ENCODE measurements around the gene DLG1. TPM values are rescaled to one million over a fixed set of nuclear protein-coding genes. Genes with fewer than 3 reads are reported as not detected.
A peak's percentile ranks its signal among the peaks of the same experiment; 100 is the strongest.
"Not testable (repeated sequence)": the region's sequence is repeated elsewhere in the genome, so short reads cannot be mapped to it uniquely, and the experiment has no call there.

Gene DLG1
- polyA plus RNA-seq, 5 donors = 58.6 to 102 (median 91.3) TPM

DNA sequence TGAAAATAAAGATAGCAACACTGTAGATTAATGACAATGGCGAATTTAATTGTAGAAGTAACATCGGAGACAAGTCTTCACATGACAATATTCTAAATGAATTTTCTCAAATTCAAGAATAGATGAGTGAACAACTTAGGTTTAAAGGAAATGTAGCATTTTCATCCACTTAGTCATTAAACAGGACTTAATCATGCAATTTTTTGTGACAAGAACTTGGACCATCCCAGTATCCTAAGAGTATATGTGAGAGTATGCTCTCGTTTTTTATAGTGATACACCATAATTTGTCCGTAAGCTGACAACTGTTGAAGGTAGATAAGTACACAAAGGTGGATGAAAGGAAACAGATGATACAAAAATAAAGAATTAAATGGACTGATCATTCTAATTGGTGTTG is 81.5 kb downstream of the DLG1 start:
- no peak for DNase-seq

DNA sequence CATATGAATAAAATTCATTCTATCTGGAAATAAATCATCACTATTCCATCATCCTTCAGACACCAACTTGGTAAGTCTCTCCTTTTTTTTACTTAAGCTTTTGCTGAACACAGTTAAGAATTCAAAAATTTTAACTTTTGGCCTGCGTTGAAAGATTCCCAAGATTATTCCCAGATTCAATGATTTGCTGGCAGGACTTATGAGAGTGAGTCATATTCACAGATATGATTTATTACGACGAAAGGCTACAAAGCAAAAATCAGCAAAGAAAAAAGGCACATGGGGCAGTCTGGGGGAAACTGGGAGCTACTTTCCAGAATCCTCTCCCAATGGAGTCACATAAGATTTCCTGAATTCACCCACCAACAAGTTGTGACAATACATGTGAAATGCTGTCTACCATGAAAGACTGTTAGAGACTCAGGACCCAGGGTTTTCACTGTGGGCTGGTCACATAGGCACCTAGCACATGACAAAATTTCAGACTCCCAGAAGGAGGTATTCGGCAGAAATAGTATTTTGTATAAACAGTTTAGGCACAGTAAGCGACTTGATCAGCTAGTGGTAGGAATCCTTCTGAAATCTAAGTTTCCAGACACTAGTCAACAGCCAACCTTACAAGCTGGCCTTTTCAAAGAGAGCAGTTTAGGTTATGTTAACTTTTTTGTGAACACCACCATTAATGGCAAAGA is 82.1 kb downstream of the DLG1 start:
- DNase-seq = no peak

DNA sequence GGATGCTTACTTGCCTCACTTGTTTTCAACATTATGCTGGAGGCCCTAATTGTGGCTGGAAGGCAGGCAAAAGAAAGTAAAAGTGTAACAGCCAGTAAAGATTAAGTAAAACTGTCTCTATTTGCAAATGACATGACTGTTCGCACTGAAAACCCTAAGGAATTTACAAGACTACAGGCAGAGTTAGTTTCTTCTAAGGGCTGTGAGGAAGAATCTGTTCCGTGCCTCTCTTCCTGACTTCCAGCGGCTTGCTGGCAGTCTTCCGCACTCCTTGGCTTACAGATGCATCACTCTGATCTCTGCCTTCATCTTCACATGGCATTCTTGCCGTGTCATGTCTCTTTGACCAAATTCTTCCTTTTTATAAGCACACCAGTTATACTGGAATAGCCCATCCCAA is 86.1 kb downstream of the DLG1 start:
- DNase-seq = no peak

DNA sequence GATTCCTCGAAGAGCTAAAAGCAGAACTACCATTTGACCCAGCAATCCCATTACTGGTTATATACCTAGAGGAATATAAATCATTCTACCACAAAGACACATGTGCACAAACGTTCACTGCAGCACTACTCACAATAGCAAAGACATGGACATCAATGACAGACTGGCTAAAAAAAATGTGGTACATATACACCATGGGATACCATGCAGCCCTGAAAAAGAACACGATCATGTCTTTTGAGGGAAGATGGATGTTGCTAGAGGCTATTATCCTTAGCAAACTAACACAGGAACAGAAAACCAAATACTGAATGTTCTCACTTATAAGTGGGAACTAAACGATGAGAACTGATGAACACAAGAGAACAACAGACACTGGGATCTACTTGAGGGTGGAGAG is 86.7 kb downstream of the DLG1 start:
- not testable (repeated sequence) for DNase-seq

DNA sequence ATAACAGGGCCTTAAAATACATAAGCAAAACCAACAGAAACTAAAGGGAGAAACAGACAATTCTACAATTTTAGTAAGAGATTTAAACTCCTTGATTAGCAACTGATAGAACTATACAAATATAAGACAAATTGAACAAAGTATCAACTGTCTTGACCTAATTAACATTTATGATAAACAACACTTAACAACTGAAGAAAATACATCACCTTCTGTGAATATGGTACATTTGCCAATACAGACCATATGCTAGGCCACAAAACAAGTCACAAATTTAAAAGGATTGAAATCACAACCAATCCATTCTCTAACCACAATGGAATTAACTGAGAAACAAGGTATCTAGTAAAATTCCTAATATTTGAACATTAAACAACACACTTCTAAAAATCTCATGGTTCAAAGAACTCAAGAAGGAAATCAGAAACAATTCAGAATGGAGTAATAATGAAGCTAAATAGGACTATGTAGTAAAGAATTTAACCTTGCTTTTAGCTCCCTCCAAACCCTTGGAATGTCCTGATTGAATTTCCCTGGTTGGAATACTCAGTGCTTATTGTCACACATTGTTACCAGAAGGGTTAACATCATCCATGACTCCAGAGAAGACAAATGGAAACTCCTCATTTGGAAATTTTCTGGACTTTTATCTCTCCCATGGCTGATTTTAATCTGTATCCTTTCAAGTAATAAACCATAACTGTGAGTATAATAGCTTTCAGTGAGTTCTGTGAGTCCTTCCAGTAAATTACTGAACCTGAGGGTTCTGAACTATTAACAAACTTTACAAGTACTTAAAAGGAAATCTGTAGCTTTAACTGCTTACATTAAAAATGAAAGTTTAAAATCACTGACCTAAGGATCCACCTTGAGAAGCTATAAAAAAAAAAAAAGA is 88.8 kb downstream of the DLG1 start:
- no peak for DNase-seq

DNA sequence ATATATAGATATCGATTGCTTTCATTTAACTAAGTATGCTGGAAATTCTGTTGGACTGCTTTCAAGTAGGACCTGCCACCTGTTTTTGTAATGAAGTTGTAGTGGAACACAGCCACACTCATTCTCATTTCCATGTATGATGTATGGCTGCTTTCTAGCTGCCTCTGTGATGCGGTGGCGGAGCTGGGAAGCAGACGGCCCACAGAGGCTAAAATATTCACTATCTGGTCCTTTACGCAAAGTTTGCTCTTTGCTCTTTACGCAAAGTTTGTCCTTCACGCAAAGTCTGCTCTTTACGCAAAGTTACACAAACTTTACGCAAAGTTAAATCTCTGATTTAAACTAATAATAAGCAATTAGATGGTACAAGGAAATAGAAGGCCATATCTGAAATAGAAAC is 91.5 kb downstream of the DLG1 start:
- DNase-seq = no peak

DNA sequence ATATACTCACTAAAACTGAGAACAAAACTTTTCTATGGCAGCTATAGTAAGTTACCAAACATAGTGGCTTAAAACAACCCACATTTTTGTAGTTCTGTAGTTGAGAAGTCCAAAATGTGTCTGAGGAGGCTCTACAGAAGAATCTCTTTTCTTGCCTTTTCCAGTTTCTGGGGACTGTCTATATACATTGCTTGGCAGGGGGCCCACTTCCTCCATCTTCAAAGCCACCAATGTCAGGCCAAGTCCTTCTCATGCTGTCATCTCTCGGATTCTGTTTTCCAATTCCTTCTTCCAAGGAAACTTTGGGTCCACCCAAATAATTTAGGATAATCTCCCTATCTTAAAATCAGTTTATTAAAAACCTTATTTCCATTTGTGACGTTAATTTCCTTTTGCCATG is 92.7 kb downstream of the DLG1 start:
- no peak for DNase-seq

DNA sequence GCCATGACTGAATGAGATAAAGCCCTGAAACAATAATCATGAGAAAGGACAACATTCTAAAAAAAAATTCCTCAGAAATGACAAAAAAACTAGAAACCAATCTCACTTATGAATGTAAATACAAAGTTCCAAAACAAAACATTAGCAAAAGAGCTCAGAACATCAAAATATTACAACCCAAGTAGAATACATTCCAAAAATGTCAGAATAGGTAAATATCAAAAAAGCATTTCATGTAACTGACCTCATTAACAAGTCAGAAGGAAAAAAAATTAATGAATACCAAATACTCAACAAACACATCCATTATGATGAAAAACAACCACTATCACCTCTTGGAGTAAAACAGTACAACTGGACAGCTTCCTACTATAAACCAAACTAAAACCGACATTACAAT is 93.1 kb downstream of the DLG1 start:
- no peak for DNase-seq

DNA sequence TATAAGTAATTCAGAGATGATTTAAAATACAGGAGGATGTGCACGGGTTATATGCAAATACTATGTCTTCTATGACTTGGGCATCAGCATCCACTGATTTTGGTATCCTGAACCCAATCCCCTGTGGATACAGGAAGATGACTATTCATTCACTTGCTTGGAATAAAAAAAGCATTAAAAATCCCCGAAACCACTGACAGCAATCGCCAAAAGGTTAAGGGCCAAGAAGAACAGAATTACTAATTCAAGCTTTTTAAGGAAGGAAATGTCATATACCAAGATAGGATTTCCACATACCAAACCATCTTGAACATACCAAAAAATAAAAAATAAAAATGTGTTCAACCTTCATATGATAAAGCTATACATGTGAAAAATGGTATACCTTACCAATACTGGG is 93.7 kb downstream of the DLG1 start:
- no peak for DNase-seq

DNA sequence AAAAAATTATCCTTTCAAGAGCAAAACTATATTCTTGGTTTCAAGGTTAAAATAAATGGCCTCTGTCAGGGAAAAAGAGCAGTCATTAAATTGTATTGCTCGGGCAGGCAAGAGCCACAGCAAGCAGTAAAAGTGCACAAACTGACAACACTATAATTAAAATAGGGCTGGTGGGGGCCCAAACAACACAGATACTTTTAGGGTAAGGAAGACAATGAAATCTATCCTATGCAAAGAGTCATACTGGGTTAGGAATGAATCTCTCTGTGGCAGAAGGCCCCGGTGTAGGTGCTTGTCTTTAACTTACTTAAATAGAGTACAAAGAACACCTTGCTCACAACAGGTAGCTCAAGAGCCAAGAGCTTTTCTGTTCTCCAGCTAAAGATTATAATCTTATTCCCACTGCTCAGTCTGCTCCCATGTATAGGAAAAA is 94.7 kb downstream of the DLG1 start:
- no peak for DNase-seq

DNA sequence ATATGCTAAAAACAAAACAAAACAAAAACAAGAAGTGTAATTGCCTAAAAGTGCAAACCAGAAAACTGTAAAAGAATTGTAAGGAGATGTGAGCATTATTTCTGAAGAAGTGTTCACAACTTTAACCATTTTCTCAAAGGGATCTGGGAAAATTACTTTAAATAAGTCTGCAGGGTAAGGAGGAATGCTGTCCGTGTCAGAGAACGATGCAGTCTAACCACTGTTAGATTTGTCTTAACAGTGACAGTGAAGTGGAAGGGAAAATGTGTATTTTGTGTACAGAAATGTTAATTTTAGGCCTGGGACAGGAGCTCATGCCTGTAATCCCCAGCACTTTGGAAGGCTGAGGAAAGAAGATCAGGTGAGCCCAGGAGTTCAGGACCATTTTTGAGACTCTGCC is 95.7 kb downstream of the DLG1 start:
- DNase-seq = no peak

DNA sequence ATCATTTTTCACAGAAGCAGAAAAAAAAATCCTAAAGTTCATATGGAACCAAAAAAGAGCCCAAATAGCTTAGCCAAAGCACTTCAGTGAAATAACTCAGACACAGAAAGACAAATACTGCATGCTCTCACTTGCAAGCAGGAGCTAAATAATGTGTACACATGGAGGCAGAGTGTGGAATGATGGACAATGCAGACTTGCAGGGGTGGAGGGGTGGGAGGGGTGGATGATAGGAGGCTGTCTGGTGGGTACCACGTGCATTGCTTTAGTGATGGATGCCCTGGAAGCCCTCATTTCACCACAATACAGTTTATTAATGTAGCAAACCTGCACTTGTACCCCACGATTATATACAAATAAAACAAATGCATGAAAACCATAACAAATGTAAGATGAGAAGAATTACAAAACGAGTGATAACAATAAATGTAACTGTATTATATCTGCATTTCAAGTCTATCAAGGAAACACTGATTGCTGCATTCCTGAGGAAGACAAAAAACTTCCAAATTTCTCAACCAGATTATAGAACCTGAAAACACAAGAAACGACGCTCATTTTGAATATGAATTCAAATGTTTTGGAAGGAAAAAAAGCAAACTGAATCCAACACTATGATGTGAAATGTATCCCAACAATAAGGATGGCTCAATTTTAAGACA is 96.5 kb downstream of the DLG1 start:
- DNase-seq = no peak

DNA sequence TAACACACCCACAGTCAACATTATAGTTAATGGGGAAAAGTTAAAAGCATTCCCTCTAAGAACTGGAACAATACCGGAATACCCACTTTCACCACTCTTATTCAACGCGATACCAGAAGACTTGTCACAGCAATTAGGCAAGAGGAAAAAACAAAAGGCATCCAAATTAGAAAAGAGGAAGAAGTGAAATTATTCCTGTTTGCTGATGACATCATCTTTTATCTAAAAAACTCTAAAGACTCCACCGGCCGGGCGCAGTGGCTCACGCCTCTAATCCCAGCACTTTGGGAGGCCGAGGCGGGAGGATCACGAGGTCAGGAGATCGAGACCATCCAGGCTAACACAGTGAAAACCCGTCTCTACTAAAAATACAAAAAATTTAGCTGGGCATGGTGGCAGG is 97.6 kb downstream of the DLG1 start:
- not testable (repeated sequence) for DNase-seq

DNA sequence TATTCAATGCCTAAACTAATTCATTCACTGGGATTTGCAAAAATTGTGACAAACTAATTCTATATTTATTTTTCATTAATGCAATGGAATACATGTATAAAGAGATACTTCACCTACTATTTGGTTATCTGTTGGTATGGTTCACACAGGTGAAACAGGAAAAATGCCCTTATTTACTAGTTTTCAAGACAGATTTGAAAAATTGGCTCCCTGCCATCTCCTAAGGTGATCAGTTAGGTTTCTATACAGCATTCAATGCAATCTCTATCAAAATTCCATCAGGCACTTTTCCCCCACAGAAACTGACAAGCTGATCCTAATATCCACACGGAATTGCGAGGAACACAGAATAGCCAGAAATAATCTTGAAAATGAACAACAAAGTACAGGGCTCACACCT is 101.1 kb downstream of the DLG1 start:
- no peak for DNase-seq

DNA sequence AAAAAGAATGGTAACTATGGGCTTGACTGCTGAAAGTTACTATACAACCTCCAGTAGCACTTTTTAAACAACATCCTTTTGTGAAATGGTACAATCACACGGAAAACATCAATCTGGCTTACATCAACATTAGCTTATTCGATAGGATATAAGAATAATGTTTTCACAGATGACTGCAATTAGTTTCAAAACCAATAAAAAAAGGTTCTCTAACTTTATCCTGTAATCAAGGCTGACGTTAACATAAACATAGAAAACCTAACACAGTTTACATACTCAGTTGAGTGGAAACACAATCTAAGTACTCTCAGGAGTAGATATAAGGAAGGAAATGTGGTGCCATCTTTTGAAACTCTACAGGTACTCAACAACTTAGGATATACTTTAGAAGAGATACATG is 102.2 kb downstream of the DLG1 start:
- DNase-seq = no peak

DNA sequence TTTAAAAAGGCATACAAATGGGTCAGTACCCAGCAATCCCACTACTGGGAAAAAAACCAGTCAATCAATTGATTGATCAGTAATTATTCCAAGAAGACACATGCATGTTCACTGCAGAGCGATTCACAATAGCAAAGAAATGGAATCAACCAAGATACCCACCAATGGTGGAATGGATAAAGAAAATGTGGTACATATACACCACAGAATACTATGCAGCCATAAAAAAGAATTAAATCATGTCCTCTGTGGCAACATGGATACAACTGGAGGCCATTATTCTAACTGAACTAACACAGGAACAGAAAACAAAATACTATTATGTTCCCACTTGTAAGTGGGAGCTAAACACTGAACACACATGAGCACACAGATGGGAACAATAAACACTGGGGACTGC is 103.1 kb downstream of the DLG1 start:
- no peak for DNase-seq

DNA sequence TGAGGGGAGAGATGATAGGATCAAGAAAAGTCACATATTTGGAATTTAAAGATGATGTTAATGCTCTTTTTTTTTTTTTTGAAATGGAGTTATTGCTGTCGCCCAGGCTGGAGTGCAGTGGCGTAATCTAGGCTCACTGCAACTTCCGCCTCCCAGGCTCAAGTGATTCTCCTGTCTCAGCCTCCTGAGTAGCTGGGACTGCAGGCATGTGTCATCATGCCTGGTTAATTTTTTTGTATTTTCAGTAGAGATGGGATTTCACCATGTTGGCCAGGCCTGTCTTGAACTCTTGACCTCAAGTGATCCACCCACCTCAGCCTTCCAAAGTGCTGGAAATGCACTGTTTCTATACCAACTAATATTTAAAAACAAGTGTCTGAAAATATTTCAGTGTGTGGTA is 104.7 kb downstream of the DLG1 start:
- not testable (repeated sequence) for DNase-seq

DNA sequence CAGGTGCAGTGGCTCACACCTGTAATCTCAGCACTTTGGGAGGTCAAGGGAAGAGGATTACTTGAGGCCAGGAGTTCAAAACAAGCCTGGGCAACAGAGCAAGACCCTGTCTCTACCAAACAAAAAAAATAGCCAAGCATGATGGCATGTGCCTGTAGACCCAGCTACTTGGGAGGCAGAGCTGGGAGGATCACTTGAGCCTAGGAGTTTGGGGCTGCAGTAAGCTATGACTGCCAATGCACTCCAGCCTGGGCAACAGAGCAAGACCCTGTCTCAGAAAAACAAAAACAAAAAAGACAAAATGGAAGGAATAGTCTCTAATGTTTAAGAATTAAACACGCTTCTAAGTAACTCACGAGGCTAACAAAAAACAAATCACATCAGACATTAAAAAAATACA is 106.5 kb downstream of the DLG1 start:
- no peak for DNase-seq

DNA sequence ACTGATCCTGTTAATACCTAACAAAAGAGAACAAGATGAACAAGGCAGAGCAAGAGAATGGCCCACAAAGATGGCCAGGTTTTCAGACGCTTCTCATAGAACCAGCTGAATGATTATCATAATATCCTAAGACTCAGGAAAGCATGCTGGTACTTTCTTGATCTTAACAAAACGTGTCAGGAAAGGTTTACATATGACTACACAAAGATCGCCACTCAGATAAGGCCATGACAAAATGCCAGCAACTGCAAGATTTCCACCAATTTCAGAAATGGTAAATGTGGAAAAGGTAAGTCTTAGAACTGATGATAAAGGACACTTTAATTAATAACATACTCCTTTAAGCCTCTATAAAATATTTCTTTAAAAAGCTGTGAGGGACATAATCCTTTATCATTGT is 108.8 kb downstream of the DLG1 start:
- DNase-seq = no peak

DNA sequence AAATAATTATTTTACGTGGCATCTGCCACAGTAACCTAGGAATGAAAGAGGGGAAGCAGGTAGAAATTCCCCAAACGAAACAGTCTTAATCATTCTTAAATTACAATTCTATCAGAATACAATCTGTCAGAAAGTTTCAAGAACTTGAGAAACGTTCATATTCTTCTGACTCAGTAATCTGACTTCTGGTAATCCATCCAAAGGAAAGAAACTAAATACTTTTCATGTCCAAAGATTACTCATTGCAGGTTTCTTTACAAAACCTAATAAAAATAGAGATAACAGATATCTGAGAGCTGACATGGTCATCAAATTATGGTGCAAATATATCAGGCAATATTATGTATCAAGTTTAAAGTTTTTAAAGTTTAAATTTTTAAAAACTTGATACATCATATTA is 109.4 kb downstream of the DLG1 start:
- no peak for DNase-seq

DNA sequence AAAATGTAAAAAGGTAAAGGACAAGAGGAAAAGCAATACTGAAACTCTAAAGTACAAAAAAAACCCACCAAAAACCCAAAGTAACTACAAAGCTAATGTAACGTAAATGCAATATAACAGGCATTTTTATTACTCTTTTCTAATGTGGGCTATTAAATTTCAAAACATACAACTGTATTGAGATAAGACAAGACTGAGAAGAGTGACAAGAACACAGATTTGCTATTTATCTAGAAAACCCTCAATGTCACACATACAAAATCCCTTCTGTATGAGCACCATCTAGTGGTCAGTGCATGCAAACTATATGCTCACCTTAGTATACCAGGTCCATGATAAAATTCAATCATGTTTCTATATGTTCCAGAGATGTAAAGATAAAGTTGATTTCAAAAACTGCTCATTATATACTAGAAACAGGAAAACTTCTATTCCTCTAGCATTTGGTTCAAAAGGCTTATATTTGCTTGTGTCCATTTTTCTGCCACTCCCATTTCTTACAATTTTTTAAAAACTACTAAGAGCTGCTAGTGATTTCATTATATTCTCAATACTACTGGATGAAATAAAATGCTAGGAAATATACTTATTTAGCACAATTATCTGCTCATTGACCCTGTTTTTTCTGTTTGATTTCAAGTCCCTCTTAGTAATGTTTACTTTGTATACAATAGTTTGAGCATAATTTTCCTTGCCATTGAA is 111.4 kb downstream of the DLG1 start:
- peak; percentile 29 to 44 for DNase-seq

DNA sequence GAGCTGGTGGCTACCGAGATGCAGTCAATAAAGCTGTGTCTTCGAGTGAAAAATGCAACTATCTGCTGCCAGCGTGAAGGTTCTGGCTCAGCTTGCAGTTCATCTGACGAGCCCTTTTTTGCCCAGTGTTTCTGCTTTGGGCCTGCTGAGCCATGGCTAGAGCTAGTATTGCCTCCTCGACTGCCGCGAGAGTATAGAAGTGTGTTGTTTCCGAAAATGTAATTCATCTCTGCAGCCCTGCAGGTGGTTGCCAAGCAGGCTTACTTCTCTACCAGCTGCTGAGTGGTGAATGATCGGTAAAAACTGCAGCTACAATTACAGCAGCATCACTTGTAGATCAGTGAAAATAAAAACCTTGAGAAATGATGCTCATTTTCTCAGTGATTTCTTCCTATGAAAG is 114.8 kb downstream of the DLG1 start:
- DNase-seq = no peak

Measured in right lung (tissue), 5 donors.